H1 (cell line): Measurements from ENCODE around the gene DDHD1. TPM values are rescaled to one million over a fixed set of nuclear protein-coding genes. Genes with fewer than 3 reads are reported as not detected.

Source experiments
- CTCF ChIA-PET: fragments of 300-600 bp; sonication (Branson Sonifier 250); formaldehyde crosslinking; loops from one replicate; lab custom pipeline; 2021; ENCODE audit not compliant: partially characterized antibody; lab: Charles Lee
- POLR2A ChIA-PET: fragments of 300-600 bp; sonication (Branson Sonifier 250); formaldehyde crosslinking; loops from one replicate; lab custom pipeline; 2021; ENCODE audit warnings: inconsistent platforms; ENCODE audit not compliant: partially characterized antibody; lab: Charles Lee
- DNase-seq, 2 experiments: peaks; one replicate each; pipeline versions ENCODE4 v3.0.0 to v3.0.0-alpha.2; 2010 to 2022; ENCODE audit warnings: low spot score in 2 of 2, low read depth in 1 of 2, mixed read lengths in 1 of 2
- FAIRE-seq: peaks from 2 replicates; lab custom pipeline; 2011; peaks lifted over from hg19 to GRCh38; lab: Jason Lieb, UNC
- H2AFZ ChIP-seq: 2 replicates; pipeline ENCODE4 v1.8.1; 2012; ENCODE audit warnings: low read length, inconsistent platforms
- H2AK5ac ChIP-seq: 2 replicates; pipeline ENCODE4 v1.6.1; 2013; ENCODE audit warnings: low read depth, low read length
- H2BK120ac ChIP-seq: replicated peaks from 2 replicates; pipeline ENCODE3; 2013; ENCODE audit warnings: low read depth, low read length, inconsistent platforms
- H2BK12ac ChIP-seq: 2 replicates; pipeline ENCODE4 v1.6.1; 2013; ENCODE audit warnings: low read depth, low read length
- H2BK15ac ChIP-seq: 2 replicates; pipeline ENCODE4 v1.6.1; 2013; ENCODE audit warnings: low read length
- H2BK20ac ChIP-seq: 2 replicates; pipeline ENCODE4 v1.6.1; 2013; ENCODE audit warnings: low read length
- H2BK5ac ChIP-seq: 2 replicates; pipeline ENCODE4 v1.6.1; 2013; ENCODE audit warnings: low read depth, low read length
- H3K14ac ChIP-seq: 2 replicates; pipeline ENCODE4 v1.6.1; 2013; ENCODE audit warnings: inconsistent platforms; ENCODE audit not compliant: insufficient read length
- H3K18ac ChIP-seq: 2 replicates; pipeline ENCODE4 v1.6.1; 2013; ENCODE audit warnings: low read length; ENCODE audit errors: extremely low read depth
- H3K23ac ChIP-seq: 2 replicates; pipeline ENCODE4 v1.6.1; 2013; ENCODE audit warnings: inconsistent platforms; ENCODE audit not compliant: insufficient read length
- H3K23me2 ChIP-seq: 2 replicates; pipeline ENCODE4 v1.6.1; 2013; ENCODE audit warnings: low read depth, low read length
- H3K27ac ChIP-seq: 2 replicates; pipeline ENCODE4 v1.6.1; 2011; ENCODE audit warnings: low read depth, low read length, inconsistent platforms
- H3K27me3 ChIP-seq, 4 experiments: replicated peaks in 1 of 4; 1 replicate in 1 of 4; 2 replicates in 3 of 4; pipeline versions ENCODE4 v1.6.1 to v1.8.1; 2011 to 2013; ENCODE audit warnings: low read length in 3 of 4, mild to moderate bottlenecking in 3 of 4, inconsistent platforms in 2 of 4, mixed read lengths in 2 of 4, moderate library complexity in 1 of 4; ENCODE audit not compliant: control insufficient read depth in 3 of 4, insufficient read depth in 3 of 4; ENCODE audit errors: extremely low read depth in 1 of 4
- H3K36me3 ChIP-seq, 4 experiments: 2 replicates each; pipeline versions ENCODE4 v1.6.1 to v1.8.1; 2011 to 2013; ENCODE audit warnings: mild to moderate bottlenecking in 4 of 4, low read length in 3 of 4, moderate library complexity in 2 of 4, control low read depth in 1 of 4, inconsistent platforms in 1 of 4; ENCODE audit not compliant: insufficient read depth in 4 of 4, control insufficient read depth in 2 of 4
- H3K4ac ChIP-seq: replicated peaks from 2 replicates; pipeline ENCODE3; 2013; ENCODE audit warnings: low read length, low read depth, mixed read lengths, inconsistent platforms; ENCODE audit not compliant: insufficient read length
- H3K4me1 ChIP-seq, 4 experiments: replicated peaks in 1 of 4; 1 replicate in 1 of 4; 2 replicates in 3 of 4; pipeline versions ENCODE4 v1.6.1 to v1.8.1; 2011 to 2013; ENCODE audit warnings: low read length in 3 of 4, inconsistent platforms in 2 of 4, mixed read lengths in 1 of 4; ENCODE audit not compliant: insufficient read depth in 4 of 4, control insufficient read depth in 3 of 4
- H3K4me2 ChIP-seq, 2 experiments: 2 replicates each; pipeline versions ENCODE4 v1.6.1 to v1.8.1; 2011 to 2013; ENCODE audit warnings: low read depth in 2 of 2, low read length in 2 of 2, control low read depth in 1 of 2, inconsistent platforms in 1 of 2, mild to moderate bottlenecking in 1 of 2; ENCODE audit not compliant: insufficient read depth in 1 of 2
- H3K4me3 ChIP-seq, 4 experiments: fragments of 200-600, 300-600 bp in 1 of 4; sonication (generic), shearing (Covaris generic), sonication (Bioruptor Twin) in 1 of 4; 2 replicates each; pipeline versions ENCODE4 v1.5.1 to v1.8.1; 2011 to 2016; ENCODE audit warnings: low read length in 4 of 4, low read depth in 3 of 4, control low read depth in 2 of 4, inconsistent platforms in 2 of 4, mild to moderate bottlenecking in 2 of 4, mixed read lengths in 1 of 4, moderate library complexity in 1 of 4; ENCODE audit not compliant: insufficient read depth in 2 of 4; ENCODE audit errors: extremely low read depth in 1 of 4
- H3K56ac ChIP-seq: replicated peaks from 2 replicates; pipeline ENCODE3; 2013; ENCODE audit warnings: low read depth, mild to moderate bottlenecking, mixed read lengths, low read length, inconsistent platforms; ENCODE audit not compliant: insufficient read length
- H3K79me1 ChIP-seq: 2 replicates; pipeline ENCODE4 v1.6.1; 2013; ENCODE audit warnings: low read depth, low read length, control low read depth
- H3K79me2 ChIP-seq, 2 experiments: 2 replicates each; pipeline versions ENCODE4 v1.6.1 to v1.8.1; 2012 to 2013; ENCODE audit warnings: low read length in 2 of 2, mild to moderate bottlenecking in 2 of 2, inconsistent platforms in 1 of 2; ENCODE audit not compliant: insufficient read depth in 2 of 2, control insufficient read depth in 1 of 2
- H3K9ac ChIP-seq, 4 experiments: replicated peaks in 1 of 4; 1 replicate in 1 of 4; 2 replicates in 3 of 4; pipeline versions ENCODE4 v1.6.1 to v1.8.1; 2011 to 2013; ENCODE audit warnings: low read depth in 3 of 4, low read length in 3 of 4, control low read depth in 2 of 4, mild to moderate bottlenecking in 2 of 4, moderate library complexity in 2 of 4, inconsistent platforms in 1 of 4; ENCODE audit errors: extremely low read depth in 1 of 4
- H3K9me3 ChIP-seq, 2 experiments: 2 replicates each; pipeline versions ENCODE4 v1.6.1 to v1.8.1; 2012 to 2013; ENCODE audit warnings: mild to moderate bottlenecking in 2 of 2, moderate library complexity in 2 of 2, control low read depth in 1 of 2, inconsistent platforms in 1 of 2, low read depth in 1 of 2, low read length in 1 of 2, mixed read lengths in 1 of 2; ENCODE audit not compliant: insufficient read depth in 2 of 2
- H4K20me1 ChIP-seq, 2 experiments: replicated peaks in 1 of 2; 2 replicates each; pipeline versions ENCODE3 to v1.8.1; 2011 to 2013; ENCODE audit warnings: inconsistent platforms in 2 of 2, low read length in 2 of 2, mild to moderate bottlenecking in 1 of 2; ENCODE audit not compliant: insufficient read depth in 2 of 2, control insufficient read depth in 1 of 2
- H4K5ac ChIP-seq: 2 replicates; pipeline ENCODE4 v1.6.1; 2013; ENCODE audit warnings: low read length, low read depth, mixed read lengths, inconsistent platforms; ENCODE audit not compliant: insufficient read length
- H4K8ac ChIP-seq: 2 replicates; pipeline ENCODE4 v1.8.0; 2013; ENCODE audit warnings: mild to moderate bottlenecking, moderate library complexity, low read length, inconsistent platforms; ENCODE audit not compliant: insufficient read depth; ENCODE audit errors: extremely low read depth
- H4K91ac ChIP-seq: replicated peaks from 2 replicates; pipeline ENCODE3; 2013; ENCODE audit warnings: low read length, mixed read lengths, inconsistent platforms; ENCODE audit not compliant: insufficient read length
- CBX8 ChIP-seq: fragments of 300-800, 300-1000 bp; sonication (generic); IDR thresholded peaks from 2 replicates; pipeline ENCODE4 v1.7.1; 2016; ENCODE audit warnings: low read depth, low read length, borderline replicate concordance
- CHD2 ChIP-seq: IDR thresholded peaks from 2 replicates; pipeline ENCODE4 v1.6.1; 2012; ENCODE audit warnings: low read length, improper control_type of control experiment
- CTBP2 ChIP-seq: IDR thresholded peaks from 2 replicates; pipeline ENCODE4 v1.7.0; 2011; ENCODE audit warnings: borderline replicate concordance, mild to moderate bottlenecking, moderate library complexity, mixed read lengths, low read length; ENCODE audit not compliant: insufficient read depth, insufficient read length
- HDAC2 ChIP-seq, 2 experiments: fragments of 300-600 bp in 1 of 2; sonication (generic) in 1 of 2; IDR thresholded peaks; 2 replicates each; pipeline ENCODE4 v1.6.1; 2011 to 2012; ENCODE audit warnings: low read depth in 2 of 2, low read length in 2 of 2, mild to moderate bottlenecking in 2 of 2, moderate library complexity in 2 of 2, borderline replicate concordance in 1 of 2, inconsistent platforms in 1 of 2
- NRF1 ChIP-seq: IDR thresholded peaks from 2 replicates; pipeline ENCODE4 v1.6.1; 2011; ENCODE audit warnings: mild to moderate bottlenecking, low read depth, low read length, improper control_type of control experiment
- RFX5 ChIP-seq: IDR thresholded peaks from 2 replicates; pipeline ENCODE4 v1.6.1; 2011; ENCODE audit warnings: low read depth, low read length, improper control_type of control experiment, borderline replicate concordance
- RXRA ChIP-seq: IDR thresholded peaks from 2 replicates; pipeline ENCODE4 v1.6.1; 2011; ENCODE audit warnings: low read depth, mild to moderate bottlenecking, low read length, moderate library complexity; ENCODE audit not compliant: insufficient read depth
- SAP30 ChIP-seq: fragments of 300-600 bp; sonication (generic); IDR thresholded peaks from 2 replicates; pipeline ENCODE4 v1.7.1; 2012; ENCODE audit warnings: low read length, moderate library complexity, mild to moderate bottlenecking, inconsistent platforms; ENCODE audit not compliant: insufficient read depth, insufficient replicate concordance
- SIX5 ChIP-seq: IDR thresholded peaks from 2 replicates; pipeline ENCODE4 v1.6.1; 2011; ENCODE audit warnings: mild to moderate bottlenecking, low read depth, low read length
- SRF ChIP-seq: IDR thresholded peaks from 2 replicates; pipeline ENCODE4 v1.6.1; 2011; ENCODE audit warnings: mild to moderate bottlenecking, low read depth, low read length, moderate library complexity
- TEAD4 ChIP-seq: IDR thresholded peaks from 2 replicates; pipeline ENCODE4 v1.6.1; 2012; ENCODE audit warnings: low read depth, low read length, inconsistent platforms, mixed read lengths
- WGBS, 2 experiments: shearing (Covaris generic) in 1 of 2; methylation state at CpG; one replicate each; pipeline versions ENCODE4 v1.1.6 to v1.1.7; 2013 to 2015; ENCODE audit warnings: low lambda C conversion rate in 2 of 2, mixed read lengths in 2 of 2, inconsistent platforms in 1 of 2, low coverage in 1 of 2, missing lambda C conversion rate in 1 of 2; ENCODE audit not compliant: insufficient replicate concordance in 2 of 2, insufficient coverage in 1 of 2, insufficient read length in 1 of 2; ENCODE audit errors: extremely low coverage in 1 of 2, missing lambda C conversion rate in 1 of 2; 5-methylcytosine and 5-hydroxymethylcytosine counted together
- polyA plus RNA-seq, 7 experiments: library from polyadenylated mRNA; depleted of rRNA in 3 of 7; stranded (reverse) in 5 of 7; unstranded in 2 of 7; fragments of >200 nt in 5 of 7; fragments of 200-250 nt in 2 of 7; gene quantifications; 1 replicate in 5 of 7; 2 replicates in 1 of 7; 4 replicates in 1 of 7; pipeline versions ENCODE4 v1.2.1 to v1.2.3, GENCODE V29; 2011 to 2013; ENCODE audit warnings: missing spikeins in 2 of 7, mixed read lengths in 2 of 7
- total RNA-seq: library from RNA; stranded (reverse); fragmentation: NEBNext Ultra II Directional; extraction: Animal tissue kit (Norgen Biotek cat#: 25700); gene quantifications from 2 replicates; pipeline ENCODE4 v1.2.1, GENCODE V29; 2021

DDHD1 gene
- total and polyA plus RNA-seq, 2 of the 8 experiments (the other 6 are each of a cell fraction or from before 2014, with no cell fraction given): 3.6 to 16.0 TPM

GRCh38 chr14:53149668-53150316 lies 3.3 kb downstream of the DDHD1 start:
- no peak overlapping the region for H3K4ac ChIP-seq
- no peak overlapping the region for H3K56ac ChIP-seq
- no peaks in the 10 kb centered on the region; a peak in 1 of 7 replicates for H3K27me3 ChIP-seq
- H3K9me3 ChIP-seq: no peaks in the 10 kb centered on the region
- CTCF ChIA-PET: interaction anchor here (0.6 to 1.9 kb wide), 4 partner anchors 9 to 390 kb away, joined by 3 to 5 read pairs (median 4); no protein-coding TSS in a partner anchor
- H3K36me3 ChIP-seq: no peaks in the 10 kb centered on the region; a peak in 1 of 8 replicates
- WGBS, 2 experiments: 92% methylated on average over 4 of the region's 4 CpGs; no CpG with 5 or more reads in 1 of the 2 experiments
- no peak overlapping the region for H2BK120ac ChIP-seq
- peaks cover 5 to 13% of the 10 kb centered on the region in 2 experiments for H4K20me1 ChIP-seq
- no peak overlapping the region for H4K8ac ChIP-seq
- no peak overlapping the region for H4K91ac ChIP-seq
- no peak overlapping the region for H2AK5ac ChIP-seq
- H3K23me2 ChIP-seq: peaks cover 14% of the 10 kb centered on the region; the same call in 1 of the 2 replicates
- FAIRE-seq: no peak
- H3K23ac ChIP-seq: no peak overlapping the region
- H2BK15ac ChIP-seq: no peak overlapping the region
- no peak overlapping the region for H2AFZ ChIP-seq
- peaks cover 3% of the 10 kb centered on the region; the same call in 1 of the 2 replicates for H3K79me1 ChIP-seq
- H3K79me2 ChIP-seq: peaks cover 0 to 63% of the 10 kb centered on the region in 2 experiments; a peak in 2 of 4 replicates
- no peak overlapping the region for H2BK12ac ChIP-seq
- DNase-seq: no peak
- no peak overlapping the region for H3K27ac ChIP-seq
- POLR2A ChIA-PET: interaction anchor here (3.5 kb wide), 1 partner anchor 9 kb away, joined by 22 read pairs; no protein-coding TSS in a partner anchor
- no peak overlapping the region for H2BK20ac ChIP-seq
- no peak overlapping the region for H4K5ac ChIP-seq
- no peak overlapping the region for H3K14ac ChIP-seq
- H3K4me3 ChIP-seq: no peak overlapping the region
- no peak overlapping the region for H3K9ac ChIP-seq
- H3K4me2 ChIP-seq: no peak overlapping the region
- no peak overlapping the region for H3K18ac ChIP-seq
- H3K4me1 ChIP-seq: peaks cover 0 to 3% (median 2%) of the 10 kb centered on the region in 4 experiments; a peak in 4 of 7 replicates
- H2BK5ac ChIP-seq: no peak overlapping the region
- TF ChIP-seq NRF1 (no peak), CHD2 (no peak), CBX8 (no peak), SRF (no peak), SAP30 (no peak), RFX5 (no peak), CTBP2 (no peak), HDAC2 (IDR thresholded peaks at IDR 0.05; ENCODE audit: borderline replicate concordance in 1 of 2, low read depth in 2 of 2, low read length in 2 of 2) (no peak), SIX5 (no peak), TEAD4 (no peak), RXRA (no peak)
